T-helper 22 cell (primary cell): ENCODE results near the gene FAM83F.
A peak's percentile ranks its signal among the peaks of the same experiment; 100 is the strongest.

Experiments used
- DNase-seq: peaks from one replicate; pipeline ENCODE4 v3.0.0-alpha.2; 2020; ENCODE audit warnings: low read depth

FAM83F gene

DNA sequence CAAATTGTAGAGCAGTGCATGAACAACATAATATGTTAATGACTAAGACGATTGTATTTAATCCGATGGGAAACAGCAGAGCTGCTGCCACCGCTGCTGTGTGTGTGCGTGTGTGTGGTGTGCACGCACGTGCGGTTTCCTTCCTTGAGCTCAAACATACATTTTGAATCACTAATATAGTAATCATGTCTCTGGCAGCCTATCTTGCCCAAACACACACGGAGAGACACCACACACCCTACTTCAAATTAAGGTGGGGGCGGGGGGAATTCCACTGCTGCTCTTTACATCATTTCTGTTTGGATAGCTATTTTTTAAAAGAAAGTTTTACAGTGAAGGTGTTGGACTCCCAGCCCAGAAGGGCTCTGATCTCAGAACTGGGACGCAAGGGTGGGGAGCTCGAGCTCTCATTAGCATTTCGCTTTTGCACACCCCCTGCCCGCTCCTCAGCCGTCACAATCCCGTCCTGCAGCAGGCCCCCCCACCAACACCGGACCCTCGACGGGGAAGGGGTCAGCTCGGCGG is 651 bp upstream of the FAM83F start:
- peak; percentile 30 for DNase-seq

DNA sequence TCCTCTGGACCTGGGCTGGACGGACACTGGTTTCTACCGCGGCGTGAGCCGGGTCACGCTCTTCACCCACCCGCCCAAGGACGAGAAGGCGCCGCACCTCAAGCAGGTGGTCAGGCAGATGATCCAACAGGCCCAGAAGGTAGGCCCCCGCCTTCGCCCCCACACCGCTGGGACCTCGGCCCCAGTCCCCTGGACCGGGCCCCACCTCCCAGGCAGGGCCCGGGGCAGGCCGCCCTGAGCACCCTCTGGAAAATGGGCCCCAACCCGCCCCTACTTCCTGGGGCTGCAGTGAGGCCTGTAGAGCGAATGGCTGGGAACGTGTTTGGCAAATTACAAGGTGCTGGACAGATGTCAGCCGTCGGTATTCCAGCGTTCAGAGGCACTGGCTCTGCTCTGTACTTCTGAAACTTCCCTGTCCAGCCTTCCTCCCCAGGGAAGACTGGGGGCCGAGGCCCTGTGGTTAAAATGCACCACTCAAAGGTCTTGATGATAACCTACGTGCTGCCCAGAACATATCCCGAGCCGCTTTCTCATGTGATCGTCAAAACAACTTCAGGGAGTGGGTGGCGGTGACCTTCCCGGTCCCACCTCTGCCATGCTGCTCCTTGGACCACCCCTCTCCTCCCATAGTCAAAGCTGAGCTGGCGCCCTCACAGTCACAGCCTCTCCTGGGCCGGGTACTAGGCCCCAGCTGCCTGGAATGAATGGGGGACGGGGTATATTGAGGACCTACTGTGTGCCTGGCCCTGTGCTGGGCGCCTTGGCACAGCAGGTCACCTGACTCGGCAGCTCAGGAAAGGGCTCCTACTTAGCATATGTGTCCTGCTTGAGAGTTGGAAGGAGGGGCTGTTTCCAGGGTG is 869 bp downstream of the FAM83F start:
- DNase-seq, result no peak

DNA sequence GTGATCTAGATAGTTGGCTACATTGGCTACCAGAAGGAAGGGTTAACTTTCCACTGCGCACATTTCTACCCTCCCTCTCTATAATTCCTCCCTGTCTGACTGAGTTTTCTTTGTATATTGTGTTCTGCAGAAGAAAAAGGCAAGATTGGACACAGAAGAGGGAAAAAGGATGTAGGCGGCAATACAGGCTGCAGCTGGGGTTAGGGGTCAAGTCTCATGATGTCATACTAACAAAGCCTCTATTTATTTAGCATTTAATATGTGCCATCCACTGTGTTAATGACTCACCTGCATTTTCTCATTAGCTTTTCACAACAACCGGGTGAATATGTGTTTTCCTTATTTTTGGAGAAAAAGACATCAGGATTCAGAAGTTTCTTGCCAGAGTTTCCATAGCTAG is 2.0 kb downstream of the FAM83F start:
- no peak for DNase-seq

DNA sequence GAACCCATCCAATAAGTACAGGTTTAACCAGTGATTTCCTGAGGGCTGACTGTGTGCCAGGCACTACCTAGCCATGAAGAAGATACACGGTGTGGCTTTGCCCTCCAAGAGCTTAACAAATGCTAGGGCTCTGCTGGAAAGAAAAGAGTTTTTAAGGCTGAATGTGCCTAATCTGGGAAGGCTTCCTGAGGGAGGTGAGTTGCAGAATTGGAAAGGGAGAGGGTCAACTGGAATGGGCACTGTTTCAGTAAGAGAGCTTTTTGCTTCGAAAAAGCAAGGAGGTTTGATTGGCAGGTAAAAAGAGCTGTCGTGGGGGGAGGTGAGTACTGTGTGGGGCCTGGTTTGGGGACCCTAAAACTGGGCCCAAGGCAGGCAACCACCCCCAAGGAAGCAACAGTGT is 2.7 kb downstream of the FAM83F start:
- no peak for DNase-seq

DNA sequence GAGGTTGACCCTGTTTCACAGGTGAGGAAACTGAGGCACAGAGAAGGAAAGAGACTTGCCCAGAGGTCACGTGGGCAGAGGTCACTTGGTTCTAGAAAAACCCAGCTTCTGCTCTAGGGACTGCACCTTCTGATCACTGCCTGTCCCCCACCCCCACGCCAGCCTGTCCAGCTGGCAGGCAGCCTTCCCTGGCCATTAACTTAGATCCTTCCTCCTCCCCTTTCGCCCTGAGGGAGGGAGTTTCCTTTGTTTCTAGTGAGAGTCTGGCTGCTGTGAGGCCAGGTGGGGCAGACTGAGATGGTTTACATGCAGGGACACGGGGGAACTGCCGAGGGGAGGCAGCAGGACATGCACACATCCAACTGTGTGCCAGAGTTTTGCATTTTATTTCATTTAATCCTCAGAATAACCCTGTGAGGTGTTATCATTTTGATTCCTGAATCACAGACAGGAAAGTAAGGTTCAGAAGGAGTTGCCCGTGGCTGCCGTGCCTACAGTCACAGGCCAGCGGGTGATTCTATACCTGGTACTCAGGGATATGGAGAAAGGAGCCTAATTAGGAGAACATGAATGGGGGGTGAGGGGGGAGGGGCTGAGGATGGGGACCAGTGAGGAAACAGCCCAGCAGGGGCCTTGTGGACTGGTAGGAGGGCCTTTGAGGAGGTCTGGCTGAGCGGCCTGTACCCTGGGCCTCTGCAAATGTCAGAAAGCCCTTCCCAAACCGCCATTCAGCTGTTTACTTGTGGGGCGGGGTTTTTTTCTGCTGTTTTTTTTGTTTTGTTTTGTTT is 3.4 kb downstream of the FAM83F start:
- DNase-seq, result no peak

DNA sequence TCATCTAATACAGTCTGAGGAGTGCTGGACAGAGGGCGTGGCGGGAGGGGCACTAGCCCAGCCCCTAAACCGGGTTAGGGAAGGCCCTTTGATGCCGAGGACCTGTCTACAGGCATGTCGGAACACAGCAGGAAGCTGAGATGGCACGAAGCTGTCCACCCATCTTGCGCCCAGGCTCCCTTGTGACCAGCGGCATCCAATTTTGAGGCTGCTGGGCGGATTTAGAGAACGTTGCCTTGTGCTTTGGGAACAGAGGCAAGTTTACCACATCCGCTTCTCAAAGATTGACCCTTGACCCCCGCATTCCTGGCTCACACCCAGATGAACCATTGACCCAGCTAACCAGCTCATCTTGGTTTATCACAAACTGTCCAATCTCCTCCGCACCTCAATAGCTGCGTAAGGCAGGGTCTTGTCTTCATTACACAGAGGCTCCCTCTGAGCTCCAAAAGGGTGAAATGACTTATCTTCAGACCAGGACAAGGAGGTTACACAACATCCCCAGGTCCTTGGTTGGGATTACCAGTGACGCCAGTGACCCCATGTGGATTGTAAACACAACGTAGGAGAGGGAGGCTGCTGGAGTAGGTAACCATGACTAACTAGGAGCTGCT is 4.5 kb downstream of the FAM83F start:
- no peak for DNase-seq

GRCh38 chr22:40000171-40000570 is 5.4 kb downstream of the FAM83F start:
- no peak for DNase-seq

DNA sequence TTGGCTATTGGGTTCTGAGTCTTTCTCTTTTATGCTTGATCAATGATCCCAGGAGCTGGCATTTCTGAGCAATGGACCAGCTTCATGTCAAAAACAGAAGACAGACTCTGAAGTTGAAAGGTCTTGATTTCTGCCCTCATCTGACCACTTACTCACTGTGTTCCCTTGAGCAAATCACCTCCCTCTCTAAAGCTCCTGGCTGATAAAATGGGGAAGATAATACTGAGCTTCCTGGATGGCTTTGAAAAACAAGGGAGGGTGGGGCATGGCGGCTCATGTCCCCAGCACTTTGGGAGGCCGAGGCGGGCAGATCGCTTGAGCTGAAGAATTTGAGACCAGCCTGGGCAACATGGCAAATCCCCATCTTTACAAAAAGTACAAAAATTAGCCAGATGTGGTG is 6.4 kb downstream of the FAM83F start:
- no peak for DNase-seq

DNA sequence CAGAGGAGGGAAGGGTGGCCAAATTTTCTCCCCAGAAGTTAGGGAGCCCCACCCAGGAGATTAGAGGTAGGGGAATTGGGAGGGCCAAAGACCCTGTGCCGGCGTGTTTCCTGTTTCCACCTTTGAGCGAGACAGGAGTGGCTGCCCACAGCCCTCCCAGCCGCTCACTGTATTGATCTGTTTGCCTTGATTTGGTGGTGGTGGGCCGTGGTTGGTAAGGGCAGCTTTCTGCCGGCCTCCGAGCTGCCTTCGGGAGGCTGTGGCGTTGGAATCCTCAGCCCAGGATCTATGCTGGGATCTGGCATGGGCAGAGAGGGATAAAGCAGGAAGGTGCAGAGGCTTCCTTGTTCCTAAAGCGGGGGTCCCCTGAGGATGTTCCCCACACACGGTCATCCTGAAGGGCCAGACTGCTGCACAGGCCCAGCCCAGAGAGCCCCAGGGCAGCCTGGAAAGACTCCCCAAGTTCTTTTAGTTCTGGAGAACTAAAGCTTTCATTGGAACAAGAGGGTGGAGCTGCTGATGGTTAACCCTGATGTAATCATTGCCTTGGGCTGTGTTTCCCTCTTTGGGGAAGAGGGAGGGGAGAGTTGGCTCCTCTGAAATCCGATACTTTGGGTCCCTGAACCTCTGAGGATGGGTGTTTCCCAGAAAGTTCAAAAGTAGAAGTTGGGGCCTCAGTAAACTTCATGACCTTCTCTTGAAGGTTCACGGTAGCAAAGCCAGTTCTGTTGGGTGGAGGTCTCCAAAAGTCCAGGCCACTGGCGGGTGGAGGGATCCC is 7.2 kb downstream of the FAM83F start:
- DNase-seq, result no peak

GRCh38 chr22:40002935-40003715 is 8.4 kb downstream of the FAM83F start:
- DNase-seq, result no peak

- no peak for DNase-seq
Observed at GRCh38 chr22:40004836-40005235, 10.1 kb downstream of the FAM83F start.

- DNase-seq, result no peak
Observed at GRCh38 chr22:40006641-40007040, 11.9 kb downstream of the FAM83F start.

DNA sequence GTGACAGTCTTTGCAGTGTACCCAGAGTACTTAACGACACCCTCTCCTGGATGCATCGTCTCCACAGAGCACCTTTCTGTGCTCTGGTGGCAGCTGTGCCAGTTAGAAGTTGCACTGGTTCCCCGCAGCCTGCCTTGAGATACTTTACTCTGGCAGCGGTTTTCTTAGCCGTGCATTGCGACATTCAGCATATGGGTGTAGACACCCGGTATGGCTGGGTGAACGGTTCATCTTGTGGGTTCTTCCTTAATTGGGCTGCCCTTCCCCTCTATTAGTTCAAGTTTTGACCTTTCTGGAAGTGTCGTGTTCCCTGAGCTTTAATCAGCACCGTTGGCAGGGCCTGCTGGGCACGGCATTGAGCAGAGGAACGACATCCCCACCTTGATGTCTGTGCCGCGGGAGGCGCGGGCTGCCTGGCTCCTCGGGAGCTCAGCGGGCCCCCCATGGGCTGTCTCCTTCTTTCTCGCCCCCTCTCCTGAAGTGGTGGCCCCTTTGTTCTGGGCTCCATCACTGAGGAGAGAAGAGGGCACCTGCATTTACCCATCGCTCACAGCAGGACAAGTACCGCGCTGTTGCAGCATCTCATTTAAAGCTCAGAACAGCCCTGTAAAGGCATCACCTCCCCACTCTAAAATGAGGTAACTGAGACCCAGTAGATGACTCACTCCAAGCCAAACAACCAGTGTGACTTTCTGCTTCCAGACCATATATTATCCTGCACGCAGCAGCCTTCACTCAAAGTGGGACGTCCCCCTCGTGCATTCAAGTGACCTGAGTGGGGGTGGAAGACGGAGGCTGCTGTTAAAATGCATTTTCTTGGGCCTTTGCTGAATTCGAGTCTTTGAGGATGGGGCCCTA is 13.3 kb downstream of the FAM83F start:
- no peak for DNase-seq

GRCh38 chr22:40008726-40009291 is 14.1 kb downstream of the FAM83F start:
- DNase-seq, result no peak

DNA sequence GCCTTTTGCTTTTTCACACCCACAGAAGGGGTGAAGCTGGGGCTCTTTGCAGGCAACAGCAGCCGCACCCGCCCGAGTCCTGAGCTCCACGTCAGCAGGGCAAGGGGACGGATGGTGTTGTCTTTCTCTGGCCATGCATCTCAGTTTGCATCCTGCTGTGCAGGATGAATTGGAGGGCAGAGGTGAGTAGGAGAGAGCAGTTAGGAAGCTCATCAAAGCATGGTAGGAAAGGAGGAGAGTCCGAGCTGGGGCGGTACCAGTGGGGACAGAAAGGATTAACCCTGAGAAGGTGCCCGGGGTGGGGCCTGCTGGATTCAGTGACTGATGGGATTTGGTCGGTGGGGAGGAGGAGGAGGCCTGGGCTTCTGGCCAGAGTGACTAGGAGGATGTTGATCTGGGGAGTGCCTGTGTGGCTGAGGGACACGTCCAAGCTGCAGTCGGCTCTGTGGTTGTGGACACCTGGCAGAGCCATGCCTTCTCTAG is 14.6 kb downstream of the FAM83F start:
- DNase-seq, result no peak

- DNase-seq, result no peak
Observed at GRCh38 chr22:40009951-40010671, 15.4 kb downstream of the FAM83F start.

GRCh38 chr22:40010746-40011145 is 16.0 kb downstream of the FAM83F start:
- no peak for DNase-seq

DNA sequence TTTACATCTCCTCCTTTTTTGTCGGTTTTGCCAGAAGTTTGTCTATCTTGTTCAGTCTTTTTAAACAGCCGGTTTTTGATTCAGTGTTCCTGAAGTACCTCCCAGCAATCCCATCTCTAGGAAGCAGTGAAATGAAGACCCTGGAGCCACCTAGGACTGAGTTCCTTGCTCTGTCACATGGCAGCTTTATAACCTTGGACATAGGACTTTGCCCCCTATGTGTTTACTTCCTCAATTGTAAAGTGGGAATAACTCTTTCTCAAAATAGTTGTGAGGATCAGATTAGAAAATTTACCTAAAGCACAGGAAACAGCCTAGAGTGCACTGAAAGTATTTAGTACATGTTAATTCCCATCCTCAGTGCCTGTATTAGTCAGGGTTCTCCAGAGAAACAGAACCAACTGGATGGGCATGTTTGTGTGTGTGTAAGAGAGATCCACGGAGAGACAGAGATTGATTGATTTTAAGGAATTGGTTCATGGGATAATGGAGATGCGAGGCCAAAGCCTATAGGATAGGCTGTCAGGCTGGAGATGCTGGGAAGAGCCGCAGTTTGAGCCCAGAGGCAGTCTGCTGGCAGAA is 20.0 kb downstream of the FAM83F start:
- DNase-seq, result no peak
